Effector memory CD4-positive, alpha-beta T cell (primary cell): ENCODE data around the gene PPP1R17.

Experiments
- DNase-seq, 3 donors: peaks; one replicate each; pipeline ENCODE4 v3.0.0-alpha.2; 2020
- H3K27ac ChIP-seq: 2 replicates; pipeline ENCODE4 v1.7.0; 2013; ENCODE audit warnings: mild to moderate bottlenecking, low read length, moderate library complexity; ENCODE audit not compliant: insufficient read depth, poor library complexity, severe bottlenecking
- H3K27me3 ChIP-seq: replicated peaks from 2 replicates; pipeline ENCODE4 v1.7.0; 2013; ENCODE audit warnings: mild to moderate bottlenecking, low read length; ENCODE audit not compliant: insufficient read depth, control insufficient read depth, poor library complexity, severe bottlenecking
- H3K36me3 ChIP-seq: 2 replicates; pipeline ENCODE4 v1.7.0; 2013; ENCODE audit warnings: mild to moderate bottlenecking, low read length, moderate library complexity; ENCODE audit not compliant: control insufficient read depth, insufficient read depth
- H3K4me1 ChIP-seq: 2 replicates; pipeline ENCODE4 v1.7.0; 2013; ENCODE audit warnings: low read length, mild to moderate bottlenecking; ENCODE audit not compliant: control insufficient read depth, insufficient read depth, poor library complexity, severe bottlenecking
- H3K4me3 ChIP-seq: 2 replicates; pipeline ENCODE4 v1.7.0; 2013; ENCODE audit warnings: low read length, low read depth, mild to moderate bottlenecking; ENCODE audit not compliant: insufficient read depth, poor library complexity, severe bottlenecking
- H3K9me3 ChIP-seq: 2 replicates; pipeline ENCODE4 v1.7.0; 2013; ENCODE audit warnings: mild to moderate bottlenecking, low read length, moderate library complexity; ENCODE audit not compliant: control insufficient read depth
- total RNA-seq, 3 donors: gene quantifications; one replicate each; lab custom pipeline; 2026; lab: John Stamatoyannopoulos, UW

The PPP1R17 gene
- total RNA-seq: 0 reads per million in 3 donors

DNA sequence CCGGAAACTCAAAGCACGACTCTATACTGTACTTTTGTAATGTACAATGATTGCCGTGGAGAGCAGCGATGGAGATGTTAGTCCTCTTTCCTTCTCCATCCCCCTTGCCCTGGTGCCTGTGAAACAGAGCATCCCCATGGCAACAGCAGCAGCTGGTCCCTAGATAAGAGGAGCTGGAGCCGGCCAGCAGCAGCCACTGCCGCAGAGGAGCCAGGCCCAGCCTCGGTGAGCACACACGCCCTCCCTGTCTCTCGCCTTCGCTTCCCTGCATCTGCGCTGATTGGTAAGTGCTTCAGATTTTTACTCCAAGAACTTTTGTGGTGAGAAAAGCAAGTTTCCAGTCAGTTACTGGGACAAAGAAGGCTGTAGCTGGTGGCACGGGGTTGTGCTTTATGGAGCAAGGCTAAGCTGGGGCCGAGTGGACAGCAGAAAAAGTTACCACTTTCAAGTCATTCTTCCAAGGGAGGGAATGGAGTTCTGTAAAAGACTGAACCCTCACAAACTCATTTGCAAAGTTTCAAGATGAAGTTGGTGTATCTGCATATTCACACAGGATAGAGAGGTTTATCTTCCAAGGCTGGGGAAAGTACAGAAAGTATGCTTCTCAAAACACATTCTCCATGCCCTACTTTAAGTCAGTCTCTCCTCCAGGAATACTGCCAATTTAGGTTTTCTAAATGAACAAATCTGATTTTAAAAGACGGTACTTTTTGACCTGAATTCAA is at the start of gene PPP1R17:
Gene PPP1R17 (plus strand): TSS at position 192 of the 725 bp plus-strand sequence. CDS start 5,227 bp downstream, outside the sequence.
- H3K4me3 ChIP-seq: no peak within 1 kb of the TSS
- no peaks in the 10 kb centered on the region for H3K9me3 ChIP-seq
- H3K27me3 ChIP-seq: no peaks in the 10 kb centered on the region
- H3K27ac ChIP-seq: no peak within 1 kb of the TSS
- H3K4me1 ChIP-seq: no peaks in the 10 kb centered on the region
- no peaks in the 10 kb centered on the region for H3K36me3 ChIP-seq
- DNase-seq: no peak

GRCh38 chr7:31640381-31640780 is 46.6 kb upstream of the PPP1R17 start:
- no peak for DNase-seq
- Histone ChIP-seq H3K4me1 (no peaks in the 10 kb centered on the region), H3K4me3 (no peak overlapping the region), H3K27me3 (no peaks in the 10 kb centered on the region), H3K36me3 (no peaks in the 10 kb centered on the region), H3K27ac (no peak overlapping the region), H3K9me3 (no peaks in the 10 kb centered on the region)

DNA sequence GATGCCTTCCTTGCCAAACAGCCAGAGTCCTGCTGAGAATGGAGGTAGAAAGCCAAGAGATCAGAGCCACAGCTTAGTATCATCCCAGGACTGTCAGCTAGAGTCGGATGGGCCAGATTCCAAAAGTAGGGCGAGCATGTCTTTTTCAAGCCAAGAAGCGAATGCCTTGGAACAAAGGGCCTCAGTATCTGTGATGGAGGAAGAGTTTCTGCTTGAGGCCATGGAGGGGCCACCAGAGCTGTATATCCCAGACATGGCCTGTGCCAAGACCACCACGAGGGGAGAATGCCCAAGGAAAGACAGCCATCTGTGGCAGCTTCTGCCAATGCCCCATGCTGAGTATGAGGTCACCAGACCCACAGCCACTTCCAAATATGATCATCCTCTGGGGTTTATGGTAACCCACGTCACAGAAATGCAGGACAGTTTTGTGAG is 44.3 kb upstream of the PPP1R17 start:
- no peaks in the 10 kb centered on the region for H3K36me3 ChIP-seq
- no peak for DNase-seq
- no peaks in the 10 kb centered on the region for H3K27me3 ChIP-seq
- no peaks in the 10 kb centered on the region for H3K4me1 ChIP-seq
- no peaks in the 10 kb centered on the region for H3K9me3 ChIP-seq
- H3K4me3 ChIP-seq: no peak overlapping the region
- no peak overlapping the region for H3K27ac ChIP-seq

GRCh38 chr7:31646942-31647341 is 40.1 kb upstream of the PPP1R17 start:
- no peaks in the 10 kb centered on the region for H3K4me1 ChIP-seq
- H3K36me3 ChIP-seq: no peaks in the 10 kb centered on the region
- no peaks in the 10 kb centered on the region for H3K27me3 ChIP-seq
- H3K27ac ChIP-seq: no peak overlapping the region
- no peak for DNase-seq
- H3K9me3 ChIP-seq: no peaks in the 10 kb centered on the region
- H3K4me3 ChIP-seq: no peak overlapping the region

- no peaks in the 10 kb centered on the region for H3K27me3 ChIP-seq
- no peaks in the 10 kb centered on the region for H3K4me1 ChIP-seq
- DNase-seq: no peak
- no peak overlapping the region for H3K4me3 ChIP-seq
- no peak overlapping the region for H3K27ac ChIP-seq
- no peaks in the 10 kb centered on the region for H3K36me3 ChIP-seq
- no peaks in the 10 kb centered on the region for H3K9me3 ChIP-seq
These were observed 39.5 kb upstream of the PPP1R17 start for GRCh38 chr7:31647511-31647910.

DNA sequence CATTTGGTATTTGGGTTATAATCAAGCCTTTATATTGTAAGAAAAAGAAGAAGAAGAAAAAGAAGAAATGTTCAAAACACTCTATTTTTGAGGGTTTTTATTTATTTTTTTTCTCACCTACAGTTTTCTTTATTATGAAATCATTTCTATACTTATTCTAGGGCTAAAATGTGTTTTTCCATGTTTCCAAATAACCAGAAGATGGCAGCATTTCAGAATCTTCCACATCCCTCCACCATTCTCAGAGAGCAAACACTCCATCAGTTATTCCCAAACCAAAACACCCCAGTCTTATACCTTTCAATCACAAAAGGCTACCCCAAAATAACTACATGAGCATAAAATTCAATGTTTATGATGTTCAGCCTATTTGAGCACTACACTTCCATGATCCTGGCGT is 38.7 kb upstream of the PPP1R17 start:
- Histone ChIP-seq H3K4me1 (no peaks in the 10 kb centered on the region), H3K36me3 (no peaks in the 10 kb centered on the region)

DNA sequence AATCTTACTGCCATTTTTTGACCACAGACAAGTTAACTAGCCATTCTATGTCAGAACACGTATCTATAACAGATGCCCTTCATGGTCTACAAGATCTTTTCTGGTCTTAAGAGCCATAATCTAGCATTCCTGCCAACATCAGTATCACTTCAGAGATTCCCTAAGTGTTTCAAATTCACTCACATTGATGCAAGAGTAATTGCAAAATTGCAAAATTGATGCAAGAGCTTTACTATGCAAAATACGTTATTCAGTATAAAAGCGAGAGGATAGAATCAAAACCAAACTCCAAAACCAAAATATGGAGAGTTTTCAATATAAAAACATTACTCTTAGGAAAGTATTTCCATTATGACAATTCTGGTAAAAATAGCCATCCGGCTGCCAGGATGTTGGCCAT is 38.1 kb upstream of the PPP1R17 start:
- no peaks in the 10 kb centered on the region for H3K4me1 ChIP-seq
- no peaks in the 10 kb centered on the region for H3K27me3 ChIP-seq
- H3K9me3 ChIP-seq: no peaks in the 10 kb centered on the region
- no peak for DNase-seq
- H3K27ac ChIP-seq: no peak overlapping the region
- H3K36me3 ChIP-seq: no peaks in the 10 kb centered on the region
- H3K4me3 ChIP-seq: no peak overlapping the region

More for the DNA sequence above, 38.7 kb upstream of the PPP1R17 start:
- no peak for DNase-seq
- Histone ChIP-seq H3K27me3 (no peaks in the 10 kb centered on the region), H3K9me3 (no peaks in the 10 kb centered on the region), H3K27ac (no peak overlapping the region), H3K4me3 (no peak overlapping the region)

GRCh38 chr7:31651234-31652062 is 35.6 kb upstream of the PPP1R17 start:
- Histone ChIP-seq H3K4me1 (no peaks in the 10 kb centered on the region), H3K27ac (no peak overlapping the region), H3K36me3 (no peaks in the 10 kb centered on the region), H3K9me3 (no peaks in the 10 kb centered on the region), H3K27me3 (no peaks in the 10 kb centered on the region), H3K4me3 (no peak overlapping the region)
- no peak for DNase-seq

DNA sequence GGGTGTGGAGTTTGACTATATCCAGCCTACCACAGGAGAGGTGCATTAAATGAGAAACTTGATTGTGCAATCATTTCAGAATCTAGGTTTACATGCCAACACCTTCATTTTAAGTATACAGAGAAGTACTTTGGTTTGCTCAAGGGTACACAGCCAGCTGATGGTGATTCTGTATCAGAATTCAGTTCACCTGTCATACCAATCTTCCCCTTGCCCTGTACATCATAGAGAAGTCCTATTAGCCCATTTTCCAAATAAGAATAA is 35.0 kb upstream of the PPP1R17 start:
- Histone ChIP-seq H3K4me3 (no peak overlapping the region), H3K9me3 (no peaks in the 10 kb centered on the region), H3K27ac (no peak overlapping the region), H3K36me3 (no peaks in the 10 kb centered on the region), H3K4me1 (no peaks in the 10 kb centered on the region), H3K27me3 (no peaks in the 10 kb centered on the region)
- no peak for DNase-seq

DNA sequence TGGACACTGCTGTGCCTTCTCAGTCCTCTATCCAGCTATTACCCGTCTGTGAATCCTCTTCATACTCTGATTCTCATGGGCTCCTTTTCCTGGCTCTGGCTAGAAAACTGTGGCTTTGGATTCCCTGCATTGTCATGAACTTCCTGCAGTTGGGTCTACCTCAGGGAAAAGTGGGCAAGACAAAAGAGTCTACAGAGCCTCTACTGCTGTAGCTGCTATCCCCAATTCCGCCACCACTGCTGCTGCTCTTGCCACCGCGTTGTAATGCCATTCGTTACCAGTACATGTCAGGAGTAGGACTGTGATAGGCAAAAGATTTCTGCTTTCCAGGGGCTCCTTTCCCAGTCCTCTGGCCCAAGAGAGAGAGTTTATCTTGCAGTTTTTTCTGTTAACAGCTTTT is 23.9 kb upstream of the PPP1R17 start:
- Histone ChIP-seq H3K4me1 (no peaks in the 10 kb centered on the region), H3K27me3 (no peaks in the 10 kb centered on the region), H3K4me3 (no peak overlapping the region), H3K27ac (no peak overlapping the region), H3K9me3 (no peaks in the 10 kb centered on the region), H3K36me3 (no peaks in the 10 kb centered on the region)
- DNase-seq: no peak
